Panc1 (cell line): ENCODE data around the gene PACSIN3. TPM values are rescaled to one million over a fixed set of nuclear protein-coding genes. Genes with fewer than 3 reads are reported as not detected.

ENCODE experiments used
- ATAC-seq: fragments of 200-7000 bp; cut with Tn5 transposase; 2 replicates; pipeline ENCODE4 v1.9.1; 2020; ENCODE audit warnings: mild to moderate bottlenecking, moderate library complexity
- BruUV-seq: library from RNA; stranded (reverse); fragments of 400-500 nt; replicated peaks from 2 replicates; lab custom pipeline; 2021; lab: Mats Ljungman, UMichigan
- CTCF ChIA-PET: fragments of 300-600 bp; sonication (Branson Sonifier 250); formaldehyde crosslinking; loops from one replicate; lab custom pipeline; 2022; ENCODE audit warnings: antibody characterized with exemption; lab: Charles Lee
- POLR2A ChIA-PET: fragments of 300-600 bp; sonication (Branson Sonifier 250); formaldehyde crosslinking; loops from one replicate; lab custom pipeline; 2022; ENCODE audit warnings: antibody characterized with exemption; lab: Charles Lee
- DNase-seq: peaks from one replicate; pipeline ENCODE4 v3.0.0-alpha.2; 2010; ENCODE audit warnings: low read depth, low spot score
- H3K27ac ChIP-seq: 2 replicates; pipeline ENCODE4 v1.5.1; 2011; ENCODE audit warnings: mild to moderate bottlenecking, low read length, inconsistent platforms
- H3K27me3 ChIP-seq: fragments of 200-500 bp; sonication (Bioruptor generic); 2 replicates; pipeline ENCODE4 v1.6.0; 2014; ENCODE audit warnings: low read length, inconsistent platforms; ENCODE audit not compliant: control insufficient read depth, insufficient read depth
- H3K36me3 ChIP-seq: fragments of 200-500 bp; sonication (Bioruptor generic); 2 replicates; pipeline ENCODE4 v1.5.1; 2014; ENCODE audit warnings: inconsistent platforms, mild to moderate bottlenecking, low read length, moderate library complexity; ENCODE audit not compliant: control insufficient read depth, insufficient read depth
- H3K4me1 ChIP-seq: 2 replicates; pipeline ENCODE4 v1.5.1; 2011; ENCODE audit warnings: inconsistent platforms, mild to moderate bottlenecking, low read length, moderate library complexity; ENCODE audit not compliant: control insufficient read depth, insufficient read depth
- H3K4me3 ChIP-seq, 2 experiments: 2 replicates each; pipeline ENCODE4 v1.5.1; 2011 to 2012; ENCODE audit warnings: low read depth in 2 of 2, low read length in 2 of 2, mild to moderate bottlenecking in 2 of 2, inconsistent platforms in 1 of 2, moderate library complexity in 1 of 2
- H3K9me3 ChIP-seq: fragments of 200-500 bp; sonication (Bioruptor generic); 2 replicates; pipeline ENCODE4 v1.5.1; 2014; ENCODE audit warnings: low read depth, mild to moderate bottlenecking, inconsistent platforms, low read length, moderate library complexity; ENCODE audit not compliant: control insufficient read depth, insufficient read depth
- POLR2AphosphoS5 ChIP-seq: IDR thresholded peaks from 2 replicates; pipeline ENCODE4 v1.6.1; 2012; ENCODE audit warnings: mild to moderate bottlenecking, low read depth, low read length, moderate library complexity
- SIN3A ChIP-seq: IDR thresholded peaks from 2 replicates; pipeline ENCODE4 v1.6.1; 2012; ENCODE audit warnings: low read depth, mild to moderate bottlenecking, low read length, moderate library complexity, borderline replicate concordance; ENCODE audit not compliant: insufficient read depth
- TCF7L2 ChIP-seq: IDR thresholded peaks from 2 replicates; pipeline ENCODE4 v1.6.1; 2011; ENCODE audit warnings: mild to moderate bottlenecking, low read depth, low read length, inconsistent platforms
- in situ Hi-C: cut with HindIII; loops from 2 replicates; pipeline ENCODE4 v1.10.0; 2016; ENCODE audit warnings: low sequenced_read_pairs, low pct_unique_long_range_greater_than_20kb
- intact Hi-C: fragments of 100-400 bp; cut with micrococcal nuclease; formaldehyde crosslinking; loops from one replicate; pipeline ENCODE4 v1.10.0; 2022; ENCODE audit not compliant: unreplicated experiment
- total RNA-seq: library from RNA; stranded (reverse); gene quantifications from one replicate; pipeline ENCODE4 v1.2.1, GENCODE V29; 2021; ENCODE audit not compliant: unreplicated experiment
- TF ChIP-seq, protein P1 (sequence below), 2 experiments: IDR thresholded peaks; 2 replicates each; pipeline ENCODE4 v1.6.1; 2011 to 2012; ENCODE audit warnings: low read depth in 2 of 2, control low read depth in 1 of 2, low read length in 1 of 2, mild to moderate bottlenecking in 1 of 2, moderate library complexity in 1 of 2; ENCODE audit not compliant: insufficient read depth in 1 of 2
- TF ChIP-seq, protein P2 (sequence below): fragments of 450-650 bp; IDR thresholded peaks from 2 replicates; pipeline ENCODE4 v1.5.1; 2017; ENCODE audit warnings: mild to moderate bottlenecking

The PACSIN3 gene
- total RNA-seq, 1 experiment from 2014 or later, result 45.3 TPM

DNA sequence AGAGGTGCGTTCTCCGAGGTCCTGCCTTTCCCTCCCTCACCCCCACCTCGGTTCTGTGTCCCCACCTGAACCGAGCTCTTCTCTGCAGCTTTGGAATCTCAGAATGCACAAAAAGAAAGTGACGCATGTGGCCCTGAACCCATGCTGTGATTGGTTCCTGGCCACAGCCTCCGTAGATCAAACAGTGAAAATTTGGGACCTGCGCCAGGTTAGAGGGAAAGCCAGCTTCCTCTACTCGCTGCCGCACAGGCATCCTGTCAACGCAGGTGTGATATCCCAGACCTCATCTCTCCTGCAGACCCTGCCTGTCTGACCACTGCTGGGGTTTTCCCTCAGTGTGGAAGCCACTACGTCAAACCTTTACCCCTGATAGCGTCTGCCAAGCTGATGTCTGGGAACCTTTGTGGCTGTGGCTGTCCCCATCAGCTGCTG lies 48.5 kb upstream of the PACSIN3 start:
- TF ChIP-seq TCF7L2 (peak; percentile 81; the same call in 1 of the 2 replicates), SIN3A (no peak), POLR2AphosphoS5 (peak; percentile 56)
- TF ChIP-seq, protein P1, sequence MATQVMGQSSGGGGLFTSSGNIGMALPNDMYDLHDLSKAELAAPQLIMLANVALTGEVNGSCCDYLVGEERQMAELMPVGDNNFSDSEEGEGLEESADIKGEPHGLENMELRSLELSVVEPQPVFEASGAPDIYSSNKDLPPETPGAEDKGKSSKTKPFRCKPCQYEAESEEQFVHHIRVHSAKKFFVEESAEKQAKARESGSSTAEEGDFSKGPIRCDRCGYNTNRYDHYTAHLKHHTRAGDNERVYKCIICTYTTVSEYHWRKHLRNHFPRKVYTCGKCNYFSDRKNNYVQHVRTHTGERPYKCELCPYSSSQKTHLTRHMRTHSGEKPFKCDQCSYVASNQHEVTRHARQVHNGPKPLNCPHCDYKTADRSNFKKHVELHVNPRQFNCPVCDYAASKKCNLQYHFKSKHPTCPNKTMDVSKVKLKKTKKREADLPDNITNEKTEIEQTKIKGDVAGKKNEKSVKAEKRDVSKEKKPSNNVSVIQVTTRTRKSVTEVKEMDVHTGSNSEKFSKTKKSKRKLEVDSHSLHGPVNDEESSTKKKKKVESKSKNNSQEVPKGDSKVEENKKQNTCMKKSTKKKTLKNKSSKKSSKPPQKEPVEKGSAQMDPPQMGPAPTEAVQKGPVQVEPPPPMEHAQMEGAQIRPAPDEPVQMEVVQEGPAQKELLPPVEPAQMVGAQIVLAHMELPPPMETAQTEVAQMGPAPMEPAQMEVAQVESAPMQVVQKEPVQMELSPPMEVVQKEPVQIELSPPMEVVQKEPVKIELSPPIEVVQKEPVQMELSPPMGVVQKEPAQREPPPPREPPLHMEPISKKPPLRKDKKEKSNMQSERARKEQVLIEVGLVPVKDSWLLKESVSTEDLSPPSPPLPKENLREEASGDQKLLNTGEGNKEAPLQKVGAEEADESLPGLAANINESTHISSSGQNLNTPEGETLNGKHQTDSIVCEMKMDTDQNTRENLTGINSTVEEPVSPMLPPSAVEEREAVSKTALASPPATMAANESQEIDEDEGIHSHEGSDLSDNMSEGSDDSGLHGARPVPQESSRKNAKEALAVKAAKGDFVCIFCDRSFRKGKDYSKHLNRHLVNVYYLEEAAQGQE (IDR thresholded peaks at IDR 0.05; ENCODE audit: insufficient read depth in 1 of 2, low read depth in 2 of 2, low read length in 1 of 2), result no peak
- TF ChIP-seq, protein P2, sequence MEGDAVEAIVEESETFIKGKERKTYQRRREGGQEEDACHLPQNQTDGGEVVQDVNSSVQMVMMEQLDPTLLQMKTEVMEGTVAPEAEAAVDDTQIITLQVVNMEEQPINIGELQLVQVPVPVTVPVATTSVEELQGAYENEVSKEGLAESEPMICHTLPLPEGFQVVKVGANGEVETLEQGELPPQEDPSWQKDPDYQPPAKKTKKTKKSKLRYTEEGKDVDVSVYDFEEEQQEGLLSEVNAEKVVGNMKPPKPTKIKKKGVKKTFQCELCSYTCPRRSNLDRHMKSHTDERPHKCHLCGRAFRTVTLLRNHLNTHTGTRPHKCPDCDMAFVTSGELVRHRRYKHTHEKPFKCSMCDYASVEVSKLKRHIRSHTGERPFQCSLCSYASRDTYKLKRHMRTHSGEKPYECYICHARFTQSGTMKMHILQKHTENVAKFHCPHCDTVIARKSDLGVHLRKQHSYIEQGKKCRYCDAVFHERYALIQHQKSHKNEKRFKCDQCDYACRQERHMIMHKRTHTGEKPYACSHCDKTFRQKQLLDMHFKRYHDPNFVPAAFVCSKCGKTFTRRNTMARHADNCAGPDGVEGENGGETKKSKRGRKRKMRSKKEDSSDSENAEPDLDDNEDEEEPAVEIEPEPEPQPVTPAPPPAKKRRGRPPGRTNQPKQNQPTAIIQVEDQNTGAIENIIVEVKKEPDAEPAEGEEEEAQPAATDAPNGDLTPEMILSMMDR, result no peak
- no peaks in the 10 kb centered on the region for H3K36me3 ChIP-seq
- H3K27ac ChIP-seq, result peak overlapping the region; percentile 83
- intact Hi-C loops, result no loop called here
- in situ Hi-C loops, result no loop called here
- H3K4me3 ChIP-seq, result peak overlapping the region; percentile 22 to 51
- DNase-seq, result no peak
- ATAC-seq, result peak; percentile 77
- ChIA-PET CTCF (interaction anchor here (0.8 to 2.3 kb wide), 7 partner anchors 12 to 220 kb away, joined by 3 to 11 read pairs (median 3); partner anchors contain the start of gene ACP2), POLR2A (interaction anchor here (0.8 to 2.5 kb wide), 2 partner anchors 14 to 21 kb away, joined by 3 to 10 read pairs; partner anchors contain the start of gene ACP2)
- peaks cover 20% of the 10 kb centered on the region for H3K4me1 ChIP-seq
- no peaks in the 10 kb centered on the region for H3K9me3 ChIP-seq
- no TSS peak for BruUV-seq
- no peaks in the 10 kb centered on the region for H3K27me3 ChIP-seq

- TF ChIP-seq, protein P1 (IDR thresholded peaks at IDR 0.05; ENCODE audit: insufficient read depth in 1 of 2, low read depth in 2 of 2, low read length in 1 of 2), result no peak
- TF ChIP-seq TCF7L2 (no peak), SIN3A (0 out of 2 replicates have a peak, but pooled peaks have one; percentile 11), POLR2AphosphoS5 (no peak; the same call in 1 of the 2 replicates)
- TF ChIP-seq, protein P2, result peak; percentile 81; the same call in 1 of the 2 replicates
- Histone ChIP-seq H3K4me3 (peak overlapping the region; percentile 22 to 51), H3K9me3 (no peaks in the 10 kb centered on the region), H3K36me3 (no peaks in the 10 kb centered on the region), H3K27ac (peak overlapping the region; percentile 83), H3K4me1 (peaks cover 20% of the 10 kb centered on the region), H3K27me3 (no peaks in the 10 kb centered on the region)
- DNase-seq (peak; percentile 86), ATAC-seq (peak; percentile 84)
- ChIA-PET CTCF (interaction anchor here (0.6 to 2.3 kb wide), 10 partner anchors 13 to 368 kb away, joined by 3 to 11 read pairs (median 3); partner anchors contain the start of genes ACP2 and NR1H3), POLR2A (interaction anchor here (0.7 to 2.5 kb wide), 4 partner anchors 14 to 1281 kb away, joined by 3 to 10 read pairs (median 3); partner anchors contain the start of gene ACP2)
- BruUV-seq, result no TSS peak
- intact Hi-C loops, result no loop called here
- in situ Hi-C loops, result no loop called here
Measured at GRCh38 chr11:47233989-47234668, 47.9 kb upstream of the PACSIN3 start.
